Smooth muscle cell (in vitro differentiated cells): ENCODE measurements around the gene TUBB4A. TPM values are rescaled to one million over a fixed set of nuclear protein-coding genes. Genes with fewer than 3 reads are reported as not detected.
A peak's percentile ranks its signal among the peaks of the same experiment; 100 is the strongest.
"Not testable (repeated sequence)": the region's sequence is repeated elsewhere in the genome, so short reads cannot be mapped to it uniquely, and the experiment has no call there.

ENCODE experiments used
- DNase-seq: peaks from one replicate; lab custom pipeline; 2025; ENCODE audit not compliant: unreplicated experiment; lab: John Stamatoyannopoulos, UW
- H2AFZ ChIP-seq: fragments of 200-600 bp; sonication (generic); 2 replicates; pipeline ENCODE4 v1.6.0; 2016; ENCODE audit warnings: antibody characterized with exemption, low read depth, mild to moderate bottlenecking
- H3F3A ChIP-seq: fragments of 200-600 bp; sonication (generic); 2 replicates; pipeline ENCODE4 v1.6.0; 2017; ENCODE audit warnings: antibody characterized with exemption, low read depth
- H3K27ac ChIP-seq: fragments of 200-600 bp; sonication (generic); 2 replicates; pipeline ENCODE4 v1.5.1; 2016; ENCODE audit warnings: low read depth, mild to moderate bottlenecking
- H3K27me3 ChIP-seq: fragments of 200-600 bp; sonication (generic); 2 replicates; pipeline ENCODE4 v1.6.1; 2016; ENCODE audit warnings: low read depth, mild to moderate bottlenecking
- H3K36me3 ChIP-seq: fragments of 200-600 bp; sonication (generic); 2 replicates; pipeline ENCODE4 v1.5.1; 2016; ENCODE audit warnings: low read depth
- H3K4me1 ChIP-seq: fragments of 200-600 bp; sonication (generic); 2 replicates; pipeline ENCODE4 v1.5.1; 2016; ENCODE audit warnings: low read depth
- H3K4me2 ChIP-seq: fragments of 200-600 bp; sonication (generic); 2 replicates; pipeline ENCODE4 v1.6.0; 2016; ENCODE audit warnings: mild to moderate bottlenecking
- H3K4me3 ChIP-seq: fragments of 200-600 bp; sonication (generic); 2 replicates; pipeline ENCODE4 v1.5.1; 2016; ENCODE audit warnings: mild to moderate bottlenecking
- H3K79me2 ChIP-seq: fragments of 200-600 bp; sonication (generic); 2 replicates; pipeline ENCODE4 v1.6.0; 2016; ENCODE audit warnings: low read depth, mild to moderate bottlenecking
- H3K9ac ChIP-seq: fragments of 200-600 bp; sonication (generic); 2 replicates; pipeline ENCODE4 v1.6.0; 2016; ENCODE audit warnings: low read depth
- H3K9me3 ChIP-seq: fragments of 200-600 bp; sonication (generic); replicated peaks from 2 replicates; pipeline ENCODE4 v1.5.1; 2016; ENCODE audit warnings: low read depth
- H4K20me1 ChIP-seq: fragments of 200-600 bp; sonication (generic); 2 replicates; pipeline ENCODE4 v1.6.0; 2016; ENCODE audit warnings: low read depth
- WGBS: methylation state at CpG from one replicate; pipeline ENCODE4 v1.1.7; 2016; ENCODE audit warnings: low lambda C conversion rate; 5-methylcytosine and 5-hydroxymethylcytosine counted together
- polyA plus RNA-seq: library from polyadenylated mRNA; unstranded; fragments of >200 nt; fragmentation: Nextera tagmentation; extraction: Ambion mirVana; gene quantifications from 2 replicates; pipeline ENCODE4 v1.2.1, GENCODE V29; 2016
- total RNA-seq: library from RNA; depleted of rRNA; stranded (reverse); fragments of >200 nt; gene quantifications from 2 replicates; pipeline ENCODE4 v1.2.3, GENCODE V29; 2014
- TF ChIP-seq, protein P1 (sequence below): fragments of 200-600 bp; sonication (generic); IDR thresholded peaks from 2 replicates; pipeline ENCODE4 v1.5.1; 2017; ENCODE audit warnings: borderline replicate concordance, mild to moderate bottlenecking, antibody characterized with exemption; ENCODE audit not compliant: insufficient read depth, poor library complexity, severe bottlenecking

Gene TUBB4A
- total RNA-seq = not detected in 2 replicates
- not detected in 2 replicates for polyA plus RNA-seq

DNA sequence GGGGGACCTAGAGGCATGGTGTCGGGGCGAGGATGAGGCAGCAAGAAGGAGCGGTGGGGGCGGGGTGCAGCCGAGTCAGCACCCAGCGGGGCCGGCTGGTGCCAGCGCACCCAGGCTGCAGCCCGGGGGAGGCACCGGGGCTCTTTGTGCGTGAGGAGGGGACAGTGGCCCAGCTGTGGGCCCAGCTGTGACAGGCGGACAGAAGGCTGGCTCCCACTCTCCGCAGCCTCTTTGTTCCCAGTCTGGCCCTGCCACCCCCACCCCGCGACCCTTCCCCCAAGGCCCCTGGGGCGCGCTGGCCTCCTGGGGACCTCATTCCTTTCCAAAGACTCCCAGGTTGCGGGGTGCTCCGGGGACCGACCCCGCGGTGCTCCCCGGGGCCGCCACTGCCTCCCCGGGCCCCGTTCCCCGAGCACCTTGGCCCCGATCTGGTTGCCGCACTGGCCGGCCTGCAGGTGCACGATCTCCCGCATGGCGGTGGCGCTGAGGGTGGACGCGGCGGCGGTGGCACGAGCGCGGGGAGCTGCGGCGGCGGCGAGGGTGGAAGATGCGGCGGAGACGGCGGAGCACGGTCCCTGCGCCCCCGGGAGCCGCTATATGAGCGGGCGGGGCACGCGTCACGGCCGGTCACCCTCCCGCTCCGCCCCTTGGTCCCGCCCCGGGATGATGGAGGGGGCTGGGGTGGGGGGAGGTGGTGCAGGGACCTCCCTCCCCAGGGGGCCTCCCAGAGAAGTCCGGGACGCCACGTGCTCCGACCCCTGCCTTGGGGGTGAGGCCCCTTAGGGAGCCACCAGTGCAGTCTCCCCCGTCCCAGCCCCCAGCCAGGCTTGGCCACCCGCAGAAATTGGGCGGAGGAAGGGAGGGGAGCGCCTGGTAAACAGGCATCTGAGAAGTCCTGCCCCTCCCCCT lies at the start of gene TUBB4A:
TUBB4A (minus strand) TSS at position 570 of the 909 bp plus-strand sequence; CDS start at position 473, 97 bp downstream.
- H3K4me1 ChIP-seq = peaks cover 7% of the 10 kb centered on the region
- peak within 1 kb of the TSS; percentile 79 for H3K4me2 ChIP-seq
- peaks cover 49% of the 10 kb centered on the region for H3K27me3 ChIP-seq
- H3K27ac ChIP-seq = no peak within 1 kb of the TSS
- H3K9ac ChIP-seq = no peak within 1 kb of the TSS
- no peaks in the 10 kb centered on the region for H3F3A ChIP-seq
- no peaks in the 10 kb centered on the region for H4K20me1 ChIP-seq
- no peaks in the 10 kb centered on the region for H3K9me3 ChIP-seq
- no peaks in the 10 kb centered on the region for H3K36me3 ChIP-seq
- peak within 1 kb of the TSS; percentile 43 for H3K4me3 ChIP-seq
- no peak for DNase-seq
- 5% methylated on average over 53 of the region's 71 CpGs for WGBS
- H2AFZ ChIP-seq = no peak within 1 kb of the TSS
- H3K79me2 ChIP-seq = no peaks in the 10 kb centered on the region
- TF ChIP-seq, protein P1, sequence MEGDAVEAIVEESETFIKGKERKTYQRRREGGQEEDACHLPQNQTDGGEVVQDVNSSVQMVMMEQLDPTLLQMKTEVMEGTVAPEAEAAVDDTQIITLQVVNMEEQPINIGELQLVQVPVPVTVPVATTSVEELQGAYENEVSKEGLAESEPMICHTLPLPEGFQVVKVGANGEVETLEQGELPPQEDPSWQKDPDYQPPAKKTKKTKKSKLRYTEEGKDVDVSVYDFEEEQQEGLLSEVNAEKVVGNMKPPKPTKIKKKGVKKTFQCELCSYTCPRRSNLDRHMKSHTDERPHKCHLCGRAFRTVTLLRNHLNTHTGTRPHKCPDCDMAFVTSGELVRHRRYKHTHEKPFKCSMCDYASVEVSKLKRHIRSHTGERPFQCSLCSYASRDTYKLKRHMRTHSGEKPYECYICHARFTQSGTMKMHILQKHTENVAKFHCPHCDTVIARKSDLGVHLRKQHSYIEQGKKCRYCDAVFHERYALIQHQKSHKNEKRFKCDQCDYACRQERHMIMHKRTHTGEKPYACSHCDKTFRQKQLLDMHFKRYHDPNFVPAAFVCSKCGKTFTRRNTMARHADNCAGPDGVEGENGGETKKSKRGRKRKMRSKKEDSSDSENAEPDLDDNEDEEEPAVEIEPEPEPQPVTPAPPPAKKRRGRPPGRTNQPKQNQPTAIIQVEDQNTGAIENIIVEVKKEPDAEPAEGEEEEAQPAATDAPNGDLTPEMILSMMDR = no peak

DNA sequence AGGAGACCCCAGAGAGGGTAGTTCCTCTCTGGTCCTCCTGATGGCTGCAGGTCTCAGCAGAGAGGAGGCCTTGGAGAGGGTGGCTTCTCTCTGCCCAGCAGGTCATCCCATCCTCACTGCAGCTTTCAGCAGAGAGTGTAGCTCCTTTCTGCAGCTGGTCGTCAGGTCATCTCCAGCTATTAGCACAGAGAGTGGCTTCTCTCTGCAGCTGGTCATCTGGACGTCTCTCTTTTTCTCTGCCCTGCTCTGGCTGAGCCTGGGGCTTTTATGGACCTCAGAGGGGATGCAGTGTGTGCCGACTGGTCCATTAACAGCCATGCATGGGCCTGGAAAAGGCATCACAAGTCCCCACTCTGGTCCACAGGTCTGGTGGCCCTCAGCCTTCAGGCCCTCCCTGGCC lies 49.0 kb upstream of the TUBB4A start:
- H4K20me1 ChIP-seq = no peaks in the 10 kb centered on the region
- no peaks in the 10 kb centered on the region for H3K9me3 ChIP-seq
- no peak overlapping the region for H3K4me2 ChIP-seq
- H3K4me1 ChIP-seq = peaks cover 4% of the 10 kb centered on the region
- no peaks in the 10 kb centered on the region for H3K36me3 ChIP-seq
- 75% methylated on average over 3 of the region's 3 CpGs for WGBS
- H2AFZ ChIP-seq = no peak overlapping the region
- DNase-seq = no peak
- TF ChIP-seq, protein P1 = no peak
- H3K4me3 ChIP-seq = no peak overlapping the region
- H3K9ac ChIP-seq = no peak overlapping the region
- no peaks in the 10 kb centered on the region for H3K27me3 ChIP-seq
- H3K79me2 ChIP-seq = no peaks in the 10 kb centered on the region
- no peak overlapping the region for H3K27ac ChIP-seq
- no peaks in the 10 kb centered on the region for H3F3A ChIP-seq

DNA sequence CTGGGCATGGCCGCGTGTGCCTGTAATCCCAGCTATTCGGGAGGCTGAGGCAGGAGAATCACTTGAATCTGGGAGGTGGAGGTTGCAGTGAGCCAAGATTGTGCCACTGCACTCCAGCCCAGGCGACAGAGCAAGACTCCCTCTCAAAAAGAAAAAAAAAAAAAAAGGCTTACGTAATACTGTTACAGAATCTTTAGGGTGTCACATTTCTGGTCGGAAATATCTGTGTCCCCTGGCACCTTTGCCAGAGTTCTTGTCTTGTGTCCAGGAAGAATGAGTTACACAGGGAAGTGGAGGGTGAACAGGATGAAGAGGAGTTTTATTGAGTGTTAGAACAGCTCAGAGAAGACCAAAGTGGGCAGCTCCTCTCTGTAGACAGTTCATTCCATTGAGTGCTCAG lies 48.6 kb upstream of the TUBB4A start:
- H3K27me3 ChIP-seq, H3K36me3 ChIP-seq, H4K20me1 ChIP-seq, H3K4me1 ChIP-seq, DNase-seq, H3K27ac ChIP-seq, H3F3A ChIP-seq, H2AFZ ChIP-seq, H3K4me3 ChIP-seq, H3K9ac ChIP-seq, H3K9me3 ChIP-seq, H3K4me2 ChIP-seq, H3K79me2 ChIP-seq: not testable (repeated sequence)
- WGBS = 85% methylated on average over 6 of the region's 6 CpGs

DNA sequence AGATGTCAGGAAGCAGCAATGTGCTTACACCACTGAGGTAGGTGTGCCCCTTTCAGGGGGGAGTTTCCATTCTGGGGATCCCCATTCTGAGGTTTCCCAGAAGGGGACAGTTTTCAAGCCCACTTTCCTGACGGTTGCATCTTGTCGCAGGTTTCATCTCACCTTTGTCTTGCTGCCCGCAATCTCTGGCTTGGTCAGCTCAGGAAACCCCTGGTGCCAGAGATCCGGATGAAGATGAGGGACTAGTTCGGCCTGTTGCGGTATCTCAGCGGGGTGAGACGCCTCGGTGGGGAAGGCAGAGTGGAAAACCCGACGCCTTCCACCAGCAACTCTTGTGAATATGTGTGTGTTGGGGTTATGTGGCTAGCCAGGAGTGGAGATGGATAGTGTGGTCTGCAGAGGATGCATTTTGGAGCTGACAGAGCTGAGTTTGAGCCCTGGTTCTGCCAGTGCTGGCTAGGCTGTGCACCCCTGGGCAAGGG lies 41.8 kb upstream of the TUBB4A start:
- TF ChIP-seq, protein P1 = no peak
- Histone ChIP-seq H3F3A (no peaks in the 10 kb centered on the region), H3K36me3 (no peaks in the 10 kb centered on the region), H3K9me3 (no peaks in the 10 kb centered on the region), H3K27me3 (no peaks in the 10 kb centered on the region), H3K4me1 (no peaks in the 10 kb centered on the region), H3K79me2 (no peaks in the 10 kb centered on the region), H4K20me1 (no peaks in the 10 kb centered on the region), H3K4me2 (no peak overlapping the region), H3K4me3 (no peak overlapping the region), H2AFZ (no peak overlapping the region), H3K9ac (no peak overlapping the region), H3K27ac (no peak overlapping the region)
- DNase-seq = no peak
- WGBS = 87% methylated on average over 11 of the region's 11 CpGs
